HCT116 (cell line): ENCODE data around the gene ROBO1. TPM values are rescaled to one million over a fixed set of nuclear protein-coding genes. Genes with fewer than 3 reads are reported as not detected.

Source experiments
- ATAC-seq: fragments of 200-7000 bp; cut with Tn5 transposase; 2 replicates; pipeline ENCODE4 v1.9.1; 2020; ENCODE audit warnings: mild to moderate bottlenecking, moderate library complexity
- BruUV-seq: library from RNA; stranded (reverse); fragments of 400-500 nt; replicated peaks from 2 replicates; lab custom pipeline; 2021; lab: Mats Ljungman, UMichigan
- CTCF ChIA-PET: fragments of 300-600 bp; sonication (Branson Sonifier 250); formaldehyde crosslinking; loops from one replicate; lab custom pipeline; 2021; ENCODE audit warnings: antibody characterized with exemption; lab: Charles Lee
- POLR2A ChIA-PET: fragments of 300-600, 350-600 bp; sonication (Branson Sonifier 250); formaldehyde crosslinking; loops from one replicate; lab custom pipeline; 2021; ENCODE audit warnings: antibody characterized with exemption; lab: Charles Lee
- RAD21 ChIA-PET, 2 experiments: fragments of 300-600 bp; sonication (Branson Sonifier 250); formaldehyde crosslinking; loops; one replicate each; lab custom pipeline; 2023; ENCODE audit warnings: low total read pairs in 2 of 2; ENCODE audit not compliant: uncharacterized antibody in 2 of 2, unreplicated experiment in 2 of 2, low non-redundant PET in 1 of 2; lab: Charles Lee
- DNase-seq: peaks from one replicate; pipeline ENCODE4 v3.0.0-alpha.2; 2010; ENCODE audit warnings: low read depth, low spot score
- H2AFZ ChIP-seq: fragments of 200-600 bp; shearing (Covaris generic), sonication (generic); 2 replicates; pipeline ENCODE4 v1.6.1; 2017; ENCODE audit warnings: low read depth, mixed run types, mixed read lengths, antibody characterized with exemption, low read length; ENCODE audit not compliant: poor library complexity, severe bottlenecking
- H3K27ac ChIP-seq: 2 replicates; pipeline ENCODE4 v1.5.1; 2012; ENCODE audit warnings: low read depth, low read length
- H3K27me3 ChIP-seq: fragments of 200-600 bp; sonication (generic); 2 replicates; pipeline ENCODE4 v1.6.1; 2016; ENCODE audit warnings: mixed run types, low read length, mixed read lengths; ENCODE audit not compliant: insufficient read depth
- H3K36me3 ChIP-seq, 2 experiments: fragments of 200-500 bp in 1 of 2; fragments of 200-600 bp in 1 of 2; sonication (Bioruptor generic) in 1 of 2; sonication (generic) in 1 of 2; 2 replicates each; pipeline versions ENCODE4 v1.5.1 to v1.6.1; 2014 to 2016; ENCODE audit warnings: low read length in 2 of 2, inconsistent platforms in 1 of 2, mixed read lengths in 1 of 2, mixed run types in 1 of 2; ENCODE audit not compliant: insufficient read depth in 2 of 2, control insufficient read depth in 1 of 2
- H3K4me1 ChIP-seq, 2 experiments: fragments of 200-600 bp in 1 of 2; sonication (generic) in 1 of 2; 2 replicates each; pipeline versions ENCODE4 v1.5.1 to v1.6.1; 2012 to 2017; ENCODE audit warnings: low read length in 2 of 2, inconsistent platforms in 1 of 2, mild to moderate bottlenecking in 1 of 2, mixed read lengths in 1 of 2, mixed run types in 1 of 2, moderate library complexity in 1 of 2; ENCODE audit not compliant: insufficient read depth in 2 of 2, control insufficient read depth in 1 of 2
- H3K4me2 ChIP-seq: fragments of 200-600 bp; sonication (generic); 2 replicates; pipeline ENCODE4 v1.6.1; 2017; ENCODE audit warnings: mixed run types, low read length, mixed read lengths
- H3K4me3 ChIP-seq, 2 experiments: fragments of 200-600 bp in 1 of 2; sonication (generic) in 1 of 2; replicated peaks in 1 of 2; 2 replicates each; pipeline ENCODE4 v1.5.1; 2011 to 2016; ENCODE audit warnings: low read length in 2 of 2, control low read depth in 1 of 2, low read depth in 1 of 2, mild to moderate bottlenecking in 1 of 2, mixed read lengths in 1 of 2, mixed run types in 1 of 2
- H3K79me2 ChIP-seq: fragments of 200-600 bp; sonication (generic); 2 replicates; pipeline ENCODE4 v1.6.1; 2017; ENCODE audit warnings: mild to moderate bottlenecking, mixed run types, low read length, moderate library complexity, mixed read lengths; ENCODE audit not compliant: insufficient read depth
- H3K9ac ChIP-seq: fragments of 200-600 bp; sonication (generic); 2 replicates; pipeline ENCODE4 v1.6.1; 2016; ENCODE audit warnings: low read length, mixed read lengths
- H3K9me2 ChIP-seq: fragments of 200-600 bp; sonication (generic), shearing (Covaris generic); 2 replicates; pipeline ENCODE4 v1.6.1; 2017; ENCODE audit warnings: mixed run types, mild to moderate bottlenecking, moderate library complexity; ENCODE audit not compliant: insufficient read depth
- H3K9me3 ChIP-seq, 2 experiments: fragments of 200-500 bp in 1 of 2; fragments of 200-600 bp in 1 of 2; sonication (Bioruptor generic) in 1 of 2; sonication (generic) in 1 of 2; 2 replicates each; pipeline ENCODE4 v1.6.1; 2014 to 2017; ENCODE audit warnings: low read length in 2 of 2, mixed read lengths in 2 of 2, inconsistent platforms in 1 of 2, low read depth in 1 of 2, mild to moderate bottlenecking in 1 of 2, mixed run types in 1 of 2, moderate library complexity in 1 of 2; ENCODE audit not compliant: control insufficient read depth in 1 of 2, insufficient read depth in 1 of 2
- H4K20me1 ChIP-seq: fragments of 200-600 bp; sonication (generic), shearing (Covaris generic); 2 replicates; pipeline ENCODE4 v1.6.1; 2017; ENCODE audit warnings: mixed run types, mild to moderate bottlenecking, moderate library complexity; ENCODE audit not compliant: insufficient read depth
- CTCF ChIP-seq, 3 experiments: fragments of 200-600 bp in 1 of 3; sonication (generic) in 1 of 3; IDR thresholded peaks in 2 of 3; conservative IDR thresholded peaks in 1 of 3; 2 replicates each; pipeline ENCODE4 v1.5.1; 2012 to 2017; ENCODE audit warnings: low read depth in 2 of 3, low read length in 2 of 3, antibody characterized with exemption in 1 of 3, borderline replicate concordance in 1 of 3, control low read depth in 1 of 3, mild to moderate bottlenecking in 1 of 3, mixed read lengths in 1 of 3, mixed run types in 1 of 3, moderate library complexity in 1 of 3; ENCODE audit not compliant: insufficient read depth in 1 of 3
- EGR1 ChIP-seq: IDR thresholded peaks from 2 replicates; pipeline ENCODE4 v1.6.1; 2012; ENCODE audit warnings: low read depth
- ELF1 ChIP-seq: IDR thresholded peaks from 2 replicates; pipeline ENCODE4 v1.6.1; 2012; ENCODE audit warnings: low read depth, borderline replicate concordance
- FOSL1 ChIP-seq: IDR thresholded peaks from 2 replicates; pipeline ENCODE4 v1.6.1; 2012; ENCODE audit warnings: low read depth
- JUND ChIP-seq: IDR thresholded peaks from 2 replicates; pipeline ENCODE4 v1.6.1; 2012
- MAX ChIP-seq: IDR thresholded peaks from 2 replicates; pipeline ENCODE4 v1.6.1; 2012
- POLR2A ChIP-seq: IDR thresholded peaks from 2 replicates; pipeline ENCODE4 v1.7.0; 2011; ENCODE audit warnings: borderline replicate concordance; ENCODE audit not compliant: insufficient read depth, insufficient read length; ENCODE audit errors: extremely low read depth
- POLR2AphosphoS5 ChIP-seq: IDR thresholded peaks from 2 replicates; pipeline ENCODE4 v1.6.1; 2011; ENCODE audit warnings: mild to moderate bottlenecking, low read depth, low read length, moderate library complexity
- REST ChIP-seq: IDR thresholded peaks from 2 replicates; pipeline ENCODE4 v1.6.1; 2012; ENCODE audit warnings: low read depth
- SP1 ChIP-seq: IDR thresholded peaks from 2 replicates; pipeline ENCODE4 v1.6.1; 2012; ENCODE audit warnings: low read depth
- SRF ChIP-seq: IDR thresholded peaks from 2 replicates; pipeline ENCODE4 v1.6.1; 2012; ENCODE audit warnings: low read depth
- TCF7L2 ChIP-seq: IDR thresholded peaks from 2 replicates; pipeline ENCODE4 v1.7.0; 2011; ENCODE audit warnings: borderline replicate concordance, inconsistent platforms; ENCODE audit not compliant: insufficient read depth, insufficient read length; ENCODE audit errors: extremely low read depth
- YY1 ChIP-seq: IDR thresholded peaks from 2 replicates; pipeline ENCODE4 v1.6.1; 2011; ENCODE audit warnings: low read length, low read depth, moderate library complexity, mild to moderate bottlenecking; ENCODE audit not compliant: insufficient replicate concordance; ENCODE audit errors: extremely low read depth
- ZBTB33 ChIP-seq: IDR thresholded peaks from 2 replicates; pipeline ENCODE4 v1.6.1; 2011; ENCODE audit warnings: mild to moderate bottlenecking, low read length, moderate library complexity; ENCODE audit not compliant: insufficient replicate concordance; ENCODE audit errors: extremely low read depth
- ZNF274 ChIP-seq: fragments of 200-500 bp; sonication (Bioruptor generic); IDR thresholded peaks from 2 replicates; pipeline ENCODE4 v1.6.1; 2014; ENCODE audit warnings: mild to moderate bottlenecking, low read depth, low read length, inconsistent platforms
- intact Hi-C: fragments of 100-400 bp; cut with micrococcal nuclease; formaldehyde crosslinking; loops from 2 replicates; pipeline ENCODE4 v1.10.0; 2022
- total RNA-seq: library from RNA; stranded (reverse); gene quantifications from one replicate; pipeline ENCODE4 v1.2.1, GENCODE V29; 2021; ENCODE audit not compliant: unreplicated experiment

ROBO1 gene
- total RNA-seq, 1 experiment from 2014 or later, result 0.27 TPM

- Histone ChIP-seq H3K4me1 (no peaks in the 10 kb centered on the region), H3K4me2 (no peak overlapping the region), H3K4me3 (no peak overlapping the region), H3K36me3 (no peaks in the 10 kb centered on the region), H2AFZ (no peak overlapping the region), H3K9ac (no peak overlapping the region), H3K9me2 (no peaks in the 10 kb centered on the region), H3K79me2 (no peaks in the 10 kb centered on the region), H3K9me3 (peaks cover 5 to 12% of the 10 kb centered on the region in 2 experiments; a peak in 2 of 4 replicates), H4K20me1 (no peaks in the 10 kb centered on the region), H3K27ac (no peak overlapping the region), H3K27me3 (no peaks in the 10 kb centered on the region)
- no peak for ATAC-seq
- no TSS peak for BruUV-seq
- CTCF ChIA-PET, result no interaction called here
- no peak for DNase-seq
- POLR2A ChIA-PET, result no interaction called here
- intact Hi-C loops, result no loop called here
- RAD21 ChIA-PET, result no interaction called here
- TF ChIP-seq SRF (no peak), POLR2AphosphoS5 (no peak), SP1 (no peak), YY1 (no peak), ZBTB33 (no peak), EGR1 (no peak), TCF7L2 (no peak), MAX (no peak), CTCF (IDR thresholded peaks at IDR 0.05 in 2 of 3, conservative IDR thresholded peaks at IDR 0.05 in 1 of 3; ENCODE audit: borderline replicate concordance in 1 of 3, insufficient read depth in 1 of 3, low read depth in 2 of 3, low read length in 2 of 3) (no peak), POLR2A (no peak), ZNF274 (no peak), JUND (no peak), ELF1 (no peak), FOSL1 (no peak), REST (no peak)
Measured at GRCh38 chr3:79390352-79390751, 377.4 kb downstream of the ROBO1 start.
